Measurements from ENCODE around the gene IFNA4.
"Not testable (repeated sequence)": the region's sequence is repeated elsewhere in the genome, so short reads cannot be mapped to it uniquely, and the experiment has no call there.

Gene IFNA4

GRCh38 chr9:21187487-21187886 lies at the start of gene IFNA4:
Gene IFNA4 (minus strand): TSS chr9:21187587. CDS start chr9:21187531, 56 bp downstream.
- H3K9me3 ChIP-seq (ENCODE audit: control insufficient read depth in 2 of 2, low read length in 2 of 2); H3K4me1 ChIP-seq (ENCODE audit: control insufficient read depth, insufficient read depth, low read length); H3K27ac ChIP-seq (ENCODE audit: low read length); H3K27me3 ChIP-seq (ENCODE audit: control insufficient read depth in 1 of 2, insufficient read depth in 2 of 2, low read length in 2 of 2); H3K4me3 ChIP-seq (ENCODE audit: low read length in 2 of 2); H3K9ac ChIP-seq (ENCODE audit: low read length in 2 of 2); H3K36me3 ChIP-seq (ENCODE audit: control insufficient read depth in 2 of 2, insufficient read depth in 2 of 2, low read length in 2 of 2): not testable (repeated sequence)

- not testable (repeated sequence) for H3K27ac ChIP-seq (ENCODE audit: low read length); H3K9ac ChIP-seq (ENCODE audit: low read length in 2 of 2); H3K27me3 ChIP-seq (ENCODE audit: control insufficient read depth in 1 of 2, insufficient read depth in 2 of 2, low read length in 2 of 2); H3K36me3 ChIP-seq (ENCODE audit: control insufficient read depth in 2 of 2, insufficient read depth in 2 of 2, low read length in 2 of 2); H3K4me3 ChIP-seq (ENCODE audit: low read length in 2 of 2); H3K9me3 ChIP-seq (ENCODE audit: control insufficient read depth in 2 of 2, low read length in 2 of 2); H3K4me1 ChIP-seq (ENCODE audit: control insufficient read depth, insufficient read depth, low read length)
Observed at GRCh38 chr9:21236360-21236714, 49.0 kb upstream of the IFNA4 start.

- H3K4me1 ChIP-seq (ENCODE audit: control insufficient read depth, insufficient read depth, low read length); H3K27me3 ChIP-seq (ENCODE audit: control insufficient read depth in 1 of 2, insufficient read depth in 2 of 2, low read length in 2 of 2); H3K9me3 ChIP-seq (ENCODE audit: control insufficient read depth in 2 of 2, low read length in 2 of 2); H3K27ac ChIP-seq (ENCODE audit: low read length); H3K36me3 ChIP-seq (ENCODE audit: control insufficient read depth in 2 of 2, insufficient read depth in 2 of 2, low read length in 2 of 2); H3K4me3 ChIP-seq (ENCODE audit: low read length in 2 of 2); H3K9ac ChIP-seq (ENCODE audit: low read length in 2 of 2): not testable (repeated sequence)
Observed at GRCh38 chr9:21235468-21236359, 48.3 kb upstream of the IFNA4 start.

GRCh38 chr9:21234153-21234687 lies 46.8 kb upstream of the IFNA4 start:
- Histone ChIP-seq H3K36me3 (ENCODE audit: control insufficient read depth in 2 of 2, insufficient read depth in 2 of 2, low read length in 2 of 2) (no peaks in the 10 kb centered on the region), H3K9me3 (ENCODE audit: control insufficient read depth in 2 of 2, low read length in 2 of 2) (no peaks in the 10 kb centered on the region)

GRCh38 chr9:21233258-21233657 lies 45.9 kb upstream of the IFNA4 start:
- H3K27me3 ChIP-seq (ENCODE audit: control insufficient read depth in 1 of 2, insufficient read depth in 2 of 2, low read length in 2 of 2): no peaks in the 10 kb centered on the region
- no peaks in the 10 kb centered on the region for H3K4me1 ChIP-seq (ENCODE audit: control insufficient read depth, insufficient read depth, low read length)
- H3K9ac ChIP-seq (ENCODE audit: low read length in 2 of 2): no peak overlapping the region
- no peak overlapping the region for H3K27ac ChIP-seq (ENCODE audit: low read length)
- H3K9me3 ChIP-seq (ENCODE audit: control insufficient read depth in 2 of 2, low read length in 2 of 2): no peaks in the 10 kb centered on the region
- no peaks in the 10 kb centered on the region for H3K36me3 ChIP-seq (ENCODE audit: control insufficient read depth in 2 of 2, insufficient read depth in 2 of 2, low read length in 2 of 2)
- H3K4me3 ChIP-seq (ENCODE audit: low read length in 2 of 2): no peak overlapping the region

More at GRCh38 chr9:21234153-21234687, 46.8 kb upstream of the IFNA4 start:
- Histone ChIP-seq H3K4me3 (ENCODE audit: low read length in 2 of 2) (no peak overlapping the region), H3K27me3 (ENCODE audit: control insufficient read depth in 1 of 2, insufficient read depth in 2 of 2, low read length in 2 of 2) (no peaks in the 10 kb centered on the region), H3K9ac (ENCODE audit: low read length in 2 of 2) (no peak overlapping the region), H3K4me1 (ENCODE audit: control insufficient read depth, insufficient read depth, low read length) (no peaks in the 10 kb centered on the region), H3K27ac (ENCODE audit: low read length) (no peak overlapping the region)

- H3K36me3 ChIP-seq (ENCODE audit: control insufficient read depth in 2 of 2, insufficient read depth in 2 of 2, low read length in 2 of 2): no peaks in the 10 kb centered on the region
- H3K9ac ChIP-seq (ENCODE audit: low read length in 2 of 2): no peak within 1 kb of the TSS
- no peaks in the 10 kb centered on the region for H3K27me3 ChIP-seq (ENCODE audit: control insufficient read depth in 1 of 2, insufficient read depth in 2 of 2, low read length in 2 of 2)
- H3K4me1 ChIP-seq (ENCODE audit: control insufficient read depth, insufficient read depth, low read length): no peaks in the 10 kb centered on the region
- no peak within 1 kb of the TSS for H3K27ac ChIP-seq (ENCODE audit: low read length)
- no peak within 1 kb of the TSS for H3K4me3 ChIP-seq (ENCODE audit: low read length in 2 of 2)
- no peaks in the 10 kb centered on the region for H3K9me3 ChIP-seq (ENCODE audit: control insufficient read depth in 2 of 2, low read length in 2 of 2)
Observed at GRCh38 chr9:21228122-21228521, 40.7 kb upstream of the IFNA4 start, which contains the start of gene IFNA17. Gene IFNA17 (minus strand): TSS chr9:21228222. CDS start chr9:21228173, 49 bp downstream.

GRCh38 chr9:21217211-21217610 lies 29.8 kb upstream of the IFNA4 start, which contains the start of gene IFNA16:
Gene IFNA16 (minus strand): TSS chr9:21217311. CDS start chr9:21217305, 6 bp downstream.
- not testable (repeated sequence) for H3K4me1 ChIP-seq (ENCODE audit: control insufficient read depth, insufficient read depth, low read length); H3K4me3 ChIP-seq (ENCODE audit: low read length in 2 of 2); H3K9ac ChIP-seq (ENCODE audit: low read length in 2 of 2); H3K36me3 ChIP-seq (ENCODE audit: control insufficient read depth in 2 of 2, insufficient read depth in 2 of 2, low read length in 2 of 2); H3K9me3 ChIP-seq (ENCODE audit: control insufficient read depth in 2 of 2, low read length in 2 of 2); H3K27ac ChIP-seq (ENCODE audit: low read length); H3K27me3 ChIP-seq (ENCODE audit: control insufficient read depth in 1 of 2, insufficient read depth in 2 of 2, low read length in 2 of 2)

- H3K27ac ChIP-seq (ENCODE audit: low read length); H3K4me3 ChIP-seq (ENCODE audit: low read length in 2 of 2); H3K27me3 ChIP-seq (ENCODE audit: control insufficient read depth in 1 of 2, insufficient read depth in 2 of 2, low read length in 2 of 2); H3K4me1 ChIP-seq (ENCODE audit: control insufficient read depth, insufficient read depth, low read length); H3K9me3 ChIP-seq (ENCODE audit: control insufficient read depth in 2 of 2, low read length in 2 of 2); H3K36me3 ChIP-seq (ENCODE audit: control insufficient read depth in 2 of 2, insufficient read depth in 2 of 2, low read length in 2 of 2); H3K9ac ChIP-seq (ENCODE audit: low read length in 2 of 2): not testable (repeated sequence)
Observed at GRCh38 chr9:21213411-21214326, 26.3 kb upstream of the IFNA4 start.

- not testable (repeated sequence) for H3K9me3 ChIP-seq (ENCODE audit: control insufficient read depth in 2 of 2, low read length in 2 of 2); H3K4me1 ChIP-seq (ENCODE audit: control insufficient read depth, insufficient read depth, low read length); H3K27me3 ChIP-seq (ENCODE audit: control insufficient read depth in 1 of 2, insufficient read depth in 2 of 2, low read length in 2 of 2); H3K27ac ChIP-seq (ENCODE audit: low read length); H3K36me3 ChIP-seq (ENCODE audit: control insufficient read depth in 2 of 2, insufficient read depth in 2 of 2, low read length in 2 of 2); H3K9ac ChIP-seq (ENCODE audit: low read length in 2 of 2); H3K4me3 ChIP-seq (ENCODE audit: low read length in 2 of 2)
Observed at GRCh38 chr9:21212160-21212559, 24.8 kb upstream of the IFNA4 start.

- H3K36me3 ChIP-seq (ENCODE audit: control insufficient read depth in 2 of 2, insufficient read depth in 2 of 2, low read length in 2 of 2); H3K9ac ChIP-seq (ENCODE audit: low read length in 2 of 2); H3K4me1 ChIP-seq (ENCODE audit: control insufficient read depth, insufficient read depth, low read length); H3K9me3 ChIP-seq (ENCODE audit: control insufficient read depth in 2 of 2, low read length in 2 of 2); H3K27ac ChIP-seq (ENCODE audit: low read length); H3K4me3 ChIP-seq (ENCODE audit: low read length in 2 of 2); H3K27me3 ChIP-seq (ENCODE audit: control insufficient read depth in 1 of 2, insufficient read depth in 2 of 2, low read length in 2 of 2): not testable (repeated sequence)
Observed at GRCh38 chr9:21210782-21211181, 23.4 kb upstream of the IFNA4 start.

All from stomach smooth muscle (tissue), 2 donors.